CD4-positive, alpha-beta T cell treated with Interleukin-17A for 4 hours (primary cell): Measurements from ENCODE around the gene IQCB1.
"Not testable (repeated sequence)": the region's sequence is repeated elsewhere in the genome, so short reads cannot be mapped to it uniquely, and the experiment has no call there.

Experiments
- DNase-seq: peaks from one replicate; pipeline ENCODE4 v3.0.0-alpha.2; 2020; ENCODE audit warnings: mixed read lengths

The IQCB1 gene

DNA sequence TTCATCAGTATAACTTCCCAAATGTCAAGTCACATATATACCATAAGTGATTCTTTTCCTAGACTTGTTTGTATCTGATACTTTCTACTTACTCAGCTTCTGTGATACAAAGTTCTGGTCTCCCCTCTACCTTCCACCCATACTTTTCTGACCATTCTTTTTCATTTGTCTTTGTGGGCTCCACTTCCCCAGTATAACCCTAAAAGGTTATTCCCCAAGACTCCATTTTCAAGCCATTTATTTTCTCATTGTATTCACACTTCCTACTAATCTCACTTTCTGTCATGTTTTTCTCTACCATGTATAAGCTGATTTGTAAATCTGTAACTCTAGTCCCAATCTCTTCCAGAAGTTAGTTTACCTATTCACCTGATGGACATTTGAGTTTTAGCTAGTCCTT lies 34.0 kb downstream of the IQCB1 start:
- DNase-seq, result no peak

DNA sequence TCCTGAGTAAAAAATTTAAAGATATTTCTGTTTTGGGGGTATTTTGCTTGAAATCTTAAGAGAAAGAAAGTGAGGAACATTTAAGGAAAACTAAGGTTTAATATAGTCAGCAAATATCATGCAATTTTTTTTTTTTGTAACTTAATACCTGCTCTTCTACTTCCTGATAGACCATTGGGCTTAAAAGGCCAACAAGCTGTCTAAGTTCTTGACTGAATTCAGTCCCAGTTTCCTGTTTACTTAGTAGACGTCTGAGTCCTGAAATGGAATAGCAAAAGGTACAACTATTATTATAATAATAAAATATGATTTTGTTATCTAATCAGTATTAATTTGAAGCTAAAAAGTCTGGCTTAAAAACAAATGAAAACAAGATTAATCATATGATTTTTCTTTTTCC lies 37.9 kb downstream of the IQCB1 start:
- DNase-seq, result no peak

DNA sequence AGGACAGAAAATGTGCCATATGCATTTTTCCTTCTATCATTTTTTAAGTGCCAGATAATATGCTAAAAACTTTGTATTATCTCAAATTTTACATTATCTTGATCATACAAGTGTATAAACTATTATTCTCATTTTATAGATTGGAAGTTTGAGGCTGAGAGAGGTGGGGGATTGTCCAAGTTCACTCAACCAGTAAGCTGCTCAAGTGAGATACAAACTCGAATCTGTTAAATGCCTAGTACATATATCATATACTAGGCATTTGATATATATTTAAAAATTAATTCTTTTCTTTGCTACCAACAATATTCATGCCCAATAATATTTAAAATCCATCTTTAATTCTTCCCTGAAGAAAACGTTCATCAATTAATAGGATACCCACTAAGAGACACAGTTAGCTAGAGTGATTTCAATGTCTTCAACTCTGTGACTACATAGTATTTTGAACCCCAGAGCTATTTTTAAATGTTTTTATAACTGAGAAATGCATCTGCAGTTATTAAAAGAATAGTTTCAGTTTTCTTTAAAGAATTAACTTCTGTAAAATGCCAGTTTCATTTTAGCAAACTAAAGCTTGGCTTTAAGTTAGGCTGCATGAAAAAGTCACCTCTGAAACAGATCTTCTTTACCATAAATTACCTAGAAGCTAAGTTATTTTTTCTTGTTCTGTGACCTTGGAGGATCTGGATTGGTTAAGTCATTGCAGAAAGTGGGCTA lies 40.4 kb downstream of the IQCB1 start:
- no peak for DNase-seq

DNA sequence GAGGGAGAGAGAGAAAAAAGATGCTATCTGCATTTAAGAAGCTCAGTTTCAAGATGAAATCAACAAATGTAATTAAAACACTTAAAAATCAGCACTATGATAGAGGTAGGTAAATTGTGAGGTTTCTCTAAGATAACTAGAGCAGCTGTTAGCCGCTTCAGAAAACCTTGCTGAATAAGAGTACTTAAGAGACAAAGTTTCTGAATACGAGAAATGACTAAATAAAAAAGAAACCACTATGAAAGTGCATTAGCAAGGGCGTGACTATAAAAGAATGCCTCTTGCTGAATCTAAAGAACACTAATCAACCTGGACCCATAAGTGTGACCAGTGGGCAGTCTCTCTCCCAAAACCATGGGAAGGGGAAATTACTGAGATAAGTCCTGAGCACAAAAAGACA lies 41.8 kb downstream of the IQCB1 start:
- DNase-seq, result no peak

DNA sequence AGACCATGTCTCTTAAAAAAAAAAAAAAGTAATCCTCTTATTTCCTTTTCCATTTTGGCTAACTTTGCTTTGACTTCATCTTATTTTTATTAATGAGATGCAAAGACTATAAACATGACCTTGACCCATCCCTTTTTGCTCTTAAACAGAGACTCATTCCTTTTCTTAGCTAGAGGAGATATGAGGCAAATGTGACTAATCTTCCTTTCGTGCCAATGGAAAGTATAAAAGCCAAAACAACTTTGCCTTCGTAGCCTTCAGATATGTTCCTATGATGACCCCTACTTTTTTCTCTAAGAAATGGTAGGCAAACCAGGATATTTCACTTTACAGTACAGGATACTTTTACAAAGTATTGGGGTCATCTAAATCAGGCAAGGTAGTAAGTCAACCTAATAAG lies 48.4 kb downstream of the IQCB1 start:
- DNase-seq, result no peak

DNA sequence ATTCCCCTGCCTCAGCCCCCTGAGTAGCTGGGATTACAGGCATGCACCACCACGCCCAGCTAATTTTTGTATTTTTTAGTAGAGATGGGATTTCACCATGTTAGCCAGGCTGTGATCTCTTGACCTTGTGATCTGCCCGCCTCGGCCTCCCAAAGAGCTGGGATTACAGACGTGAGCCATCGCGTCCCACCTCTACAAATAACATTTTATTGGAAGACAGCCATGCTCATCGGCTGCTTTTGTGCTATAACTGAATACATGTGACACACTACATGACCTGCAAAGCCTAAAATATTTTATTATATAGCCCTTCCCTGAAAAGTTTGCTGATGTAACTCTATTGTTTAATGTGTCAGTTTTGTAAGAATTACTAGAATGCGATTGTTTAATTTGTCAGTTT lies 52.1 kb downstream of the IQCB1 start:
- DNase-seq, result not testable (repeated sequence)

DNA sequence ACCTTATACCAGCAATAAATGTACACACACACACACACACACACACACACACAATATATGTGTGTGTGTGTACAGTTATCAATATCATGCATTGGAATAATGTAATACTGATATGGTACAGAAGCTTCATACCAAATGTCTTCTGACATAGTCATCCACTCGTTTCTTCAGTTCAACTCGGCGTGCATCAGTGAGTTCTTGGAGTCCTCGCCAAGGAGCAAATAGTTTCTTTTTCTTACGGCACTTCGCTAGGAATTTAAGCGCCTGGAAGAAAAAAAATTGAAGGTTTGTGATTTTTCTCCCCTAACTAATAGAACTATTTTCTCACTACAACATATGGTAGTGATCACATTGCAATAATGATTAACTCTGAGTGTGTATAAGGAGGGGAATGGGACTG lies 53.2 kb downstream of the IQCB1 start:
- no peak for DNase-seq

DNA sequence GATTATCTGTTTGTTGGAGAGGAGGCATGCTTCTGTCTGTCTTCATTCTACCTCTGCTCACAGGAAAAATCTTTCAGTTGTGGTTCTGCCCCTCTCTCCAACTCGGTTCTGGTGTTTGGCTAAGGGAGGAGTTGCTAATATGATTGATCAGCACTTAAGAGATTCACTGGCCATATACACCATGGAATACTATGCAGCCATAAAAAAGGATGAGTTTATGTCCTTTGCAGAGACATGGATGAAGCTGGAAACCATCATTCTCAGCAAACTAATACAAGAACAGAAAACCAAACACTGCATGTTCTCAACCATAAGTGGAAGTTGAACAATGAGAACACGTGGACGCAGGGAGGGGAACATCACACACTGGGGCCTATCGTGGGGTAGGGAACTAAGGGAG lies 59.8 kb downstream of the IQCB1 start:
- not testable (repeated sequence) for DNase-seq

DNA sequence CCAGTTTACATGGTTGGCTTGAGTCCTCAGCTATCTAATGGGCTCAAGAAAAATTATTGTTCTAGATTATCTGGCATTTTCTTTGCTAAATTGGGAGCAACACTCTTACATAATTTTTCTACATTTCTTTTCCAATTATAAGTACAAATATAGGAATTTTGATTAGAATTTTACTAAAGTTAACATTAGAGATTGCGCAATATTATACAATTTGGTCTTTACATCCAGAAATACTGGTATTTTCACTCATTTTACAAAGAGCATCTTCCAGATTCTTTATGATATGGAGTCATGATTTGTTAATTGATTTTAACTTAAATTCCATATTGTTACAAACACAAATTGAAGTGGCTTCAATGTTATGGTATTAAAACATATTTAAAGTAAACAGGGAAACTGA lies 65.6 kb downstream of the IQCB1 start:
- DNase-seq, result no peak

DNA sequence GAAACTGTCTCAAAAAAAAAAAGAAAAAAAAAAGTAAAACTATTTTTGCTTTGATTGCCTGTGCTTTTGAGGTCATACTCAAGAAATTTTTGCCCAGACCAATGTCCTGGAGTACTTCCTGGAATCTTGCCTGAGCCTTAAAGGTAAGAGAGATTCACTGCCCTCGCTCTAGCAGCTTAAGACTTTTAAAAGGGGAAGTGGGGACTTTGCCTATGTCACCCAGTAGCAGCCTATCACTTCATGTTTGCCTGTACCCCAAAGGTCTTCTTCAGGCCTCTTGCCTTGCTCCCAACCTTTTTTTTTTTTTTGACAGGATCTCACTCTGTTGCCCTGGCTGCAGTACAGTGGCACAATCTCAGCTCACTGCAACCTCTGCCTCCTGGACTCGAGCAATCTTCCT lies 66.4 kb downstream of the IQCB1 start:
- DNase-seq, result no peak

DNA sequence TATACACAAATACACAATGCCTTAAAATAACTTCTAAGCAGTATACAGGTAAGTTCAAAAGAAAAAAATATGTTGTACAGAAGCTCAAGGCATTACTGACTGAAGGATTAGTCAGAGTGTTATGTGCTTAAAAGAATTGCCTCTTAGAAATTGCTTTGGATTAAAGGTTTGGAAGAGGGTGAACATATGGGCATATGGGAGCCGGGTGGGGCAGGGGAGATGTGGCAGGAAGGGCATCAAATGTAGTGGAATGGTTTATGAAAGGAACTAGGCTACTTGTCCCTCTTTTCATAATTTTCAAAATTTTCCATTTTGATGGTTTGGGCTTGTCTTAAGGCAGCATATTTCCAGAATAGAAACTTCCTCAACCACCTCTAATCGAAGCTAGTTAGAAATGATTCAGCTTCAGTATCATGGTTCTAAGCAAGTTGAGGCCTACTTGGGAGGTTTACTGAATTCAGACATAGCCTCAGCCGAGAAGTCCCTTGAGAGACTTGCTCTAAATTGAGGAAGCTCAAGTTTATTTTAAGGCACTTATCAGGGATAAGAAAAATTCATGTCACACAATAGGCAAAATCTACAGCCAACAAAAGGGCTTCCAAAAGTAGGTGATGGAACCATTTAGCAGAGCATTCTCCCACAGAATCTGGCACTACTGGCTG lies 75.2 kb downstream of the IQCB1 start:
- no peak for DNase-seq

DNA sequence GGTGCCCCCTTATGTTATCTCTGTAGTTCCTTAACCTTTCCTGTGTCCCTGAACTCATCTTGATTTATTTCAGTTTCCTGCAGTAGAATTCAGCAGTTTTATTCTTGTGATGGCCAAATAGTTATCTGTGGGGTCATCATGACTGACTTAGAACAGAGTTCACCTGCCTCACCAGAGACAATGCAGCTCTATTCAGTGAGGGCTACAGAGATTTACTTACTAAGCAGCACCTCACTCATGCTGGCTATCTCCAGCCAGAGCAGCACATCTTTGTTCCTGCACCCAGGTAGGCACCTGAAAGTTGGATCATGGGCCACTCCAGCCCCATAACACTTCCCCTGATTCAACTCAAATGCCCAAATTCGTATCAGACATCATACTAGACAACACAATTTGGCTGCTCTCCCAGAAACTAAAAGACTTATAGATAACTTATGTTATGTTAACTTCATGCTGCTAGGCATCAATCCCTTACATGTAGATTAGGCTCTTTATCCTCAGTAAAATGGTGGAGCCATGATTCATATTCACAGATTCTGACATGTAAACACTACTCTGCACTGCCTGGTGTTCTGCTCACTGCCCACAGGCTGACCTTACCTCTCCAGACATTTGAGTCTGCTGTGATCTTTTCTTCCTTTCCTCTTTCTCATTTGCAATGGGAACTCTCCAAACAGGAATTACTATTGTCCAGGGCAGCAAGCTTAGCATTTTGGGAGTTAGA lies 76.0 kb downstream of the IQCB1 start:
- DNase-seq, result no peak

DNA sequence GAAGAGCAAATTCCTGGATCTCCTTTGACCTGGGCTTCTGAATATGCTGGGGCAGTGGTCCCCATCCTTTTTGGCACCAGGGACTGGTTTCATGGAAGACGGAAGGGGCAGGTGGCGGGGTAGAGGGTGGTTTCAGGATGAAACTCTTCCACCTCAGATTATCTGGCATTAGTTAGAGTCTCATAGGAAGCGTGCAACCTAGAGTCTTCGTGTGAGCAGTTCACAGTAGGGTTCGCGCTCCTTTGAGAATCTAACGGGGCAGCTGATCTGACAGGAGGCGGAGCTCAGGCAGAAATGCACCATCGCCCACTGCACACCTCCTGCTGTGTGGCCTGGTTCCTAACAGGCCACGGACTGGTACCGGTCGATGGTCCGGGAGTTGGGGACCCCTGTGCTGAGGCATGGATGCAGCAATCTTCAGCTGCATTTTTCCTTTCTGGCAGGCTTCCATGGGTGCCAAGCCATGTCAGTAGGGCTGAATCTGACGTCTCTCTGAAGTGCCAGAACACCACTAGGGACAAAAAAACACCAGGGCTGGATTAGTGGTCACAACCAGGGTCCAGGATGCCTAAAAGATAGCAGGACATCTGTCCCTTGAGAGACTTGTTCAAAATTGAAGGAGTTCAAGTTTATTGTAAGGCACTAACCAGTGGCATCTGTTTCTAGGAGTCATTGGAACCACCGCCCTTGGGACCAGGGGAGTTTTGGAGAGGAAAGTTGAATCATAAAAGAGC lies 76.9 kb downstream of the IQCB1 start:
- DNase-seq, result no peak

DNA sequence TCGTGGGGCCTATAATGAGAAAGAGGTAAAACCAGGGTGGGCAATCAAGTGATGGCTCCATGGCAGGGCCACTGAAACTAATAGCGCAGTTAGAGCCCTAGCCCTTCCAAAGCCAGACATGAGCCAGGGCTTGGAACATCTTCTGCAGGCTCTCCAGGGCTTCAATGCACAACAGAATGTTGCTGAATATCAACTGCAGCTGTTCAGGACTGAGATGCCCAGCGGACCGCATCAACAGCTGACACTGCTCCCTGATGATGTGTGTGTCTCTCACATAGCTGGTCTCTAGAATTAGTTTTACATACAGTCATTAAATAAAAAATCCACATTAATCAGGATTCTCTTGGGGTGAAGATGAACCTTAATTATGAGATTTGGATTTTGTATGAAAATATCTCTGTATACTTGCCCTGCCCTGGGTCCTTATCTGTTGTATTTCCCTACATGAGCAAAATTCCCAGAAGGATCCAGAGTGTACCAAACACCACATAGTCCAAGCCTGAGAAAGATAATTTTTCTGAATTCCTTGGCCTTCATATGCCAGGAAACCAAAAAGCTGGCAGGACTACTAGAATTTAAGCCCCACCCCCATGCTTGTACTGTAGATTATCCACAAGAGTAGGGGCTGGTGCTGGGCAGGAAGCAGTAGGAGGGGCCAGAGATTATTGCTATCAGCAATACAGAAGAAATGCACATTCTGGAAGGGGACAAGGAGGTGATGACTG lies 77.6 kb downstream of the IQCB1 start:
- DNase-seq, result no peak

DNA sequence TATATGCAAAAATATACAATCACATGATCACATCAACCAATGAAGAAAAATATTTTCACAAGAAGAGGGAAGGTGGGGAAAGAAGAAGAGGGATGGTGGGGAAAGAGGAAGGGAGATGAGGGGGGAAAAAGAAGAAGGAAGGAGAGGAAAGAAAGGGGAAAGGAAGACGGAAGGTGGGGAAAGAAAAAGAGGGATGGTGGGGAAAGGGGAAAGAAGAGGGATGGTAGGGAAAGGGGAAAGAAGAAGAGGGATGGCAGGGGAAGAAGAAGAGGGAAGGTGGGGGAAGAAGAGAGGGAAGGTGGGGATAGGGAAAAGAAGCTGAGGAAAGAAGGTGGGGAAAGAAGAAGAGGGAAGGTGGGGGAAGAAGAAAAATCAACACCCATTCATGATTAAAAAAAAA lies 82.1 kb downstream of the IQCB1 start:
- no peak for DNase-seq

DNA sequence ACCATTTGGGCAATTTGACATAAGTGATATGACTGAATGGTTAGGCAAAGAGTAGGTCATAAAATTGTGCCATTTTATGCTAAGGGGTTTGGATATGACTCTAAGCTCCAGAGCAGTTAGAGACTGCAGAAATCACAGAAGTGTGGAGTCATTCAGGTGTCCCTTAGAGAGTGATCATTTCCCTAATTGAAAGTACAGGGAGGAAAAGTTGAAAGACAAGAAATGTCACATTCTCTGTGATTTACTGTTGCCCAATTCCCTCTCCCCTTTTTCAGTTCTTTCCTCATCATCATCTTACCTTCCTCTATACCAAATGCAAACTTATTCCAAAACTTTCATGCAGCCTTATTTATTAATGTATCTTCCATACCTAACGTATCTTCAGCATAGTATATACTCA lies 82.6 kb downstream of the IQCB1 start:
- no peak for DNase-seq

DNA sequence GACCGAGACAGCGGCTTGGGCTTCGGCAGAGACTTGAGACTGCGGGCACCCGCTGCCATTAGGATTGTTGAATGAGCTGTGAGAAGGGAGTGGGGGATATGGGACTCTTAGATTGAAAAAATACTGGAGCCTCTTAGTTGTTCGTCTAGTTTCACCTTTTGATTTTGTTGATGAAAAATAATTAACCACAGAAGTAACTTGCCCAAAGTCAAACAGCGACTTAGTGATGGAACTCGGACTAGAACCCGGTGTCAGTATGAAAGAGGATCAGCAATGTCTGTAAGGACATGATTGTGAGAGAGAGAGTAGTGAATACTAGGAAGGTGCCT lies 84.8 kb downstream of the IQCB1 start:
- no peak for DNase-seq

DNA sequence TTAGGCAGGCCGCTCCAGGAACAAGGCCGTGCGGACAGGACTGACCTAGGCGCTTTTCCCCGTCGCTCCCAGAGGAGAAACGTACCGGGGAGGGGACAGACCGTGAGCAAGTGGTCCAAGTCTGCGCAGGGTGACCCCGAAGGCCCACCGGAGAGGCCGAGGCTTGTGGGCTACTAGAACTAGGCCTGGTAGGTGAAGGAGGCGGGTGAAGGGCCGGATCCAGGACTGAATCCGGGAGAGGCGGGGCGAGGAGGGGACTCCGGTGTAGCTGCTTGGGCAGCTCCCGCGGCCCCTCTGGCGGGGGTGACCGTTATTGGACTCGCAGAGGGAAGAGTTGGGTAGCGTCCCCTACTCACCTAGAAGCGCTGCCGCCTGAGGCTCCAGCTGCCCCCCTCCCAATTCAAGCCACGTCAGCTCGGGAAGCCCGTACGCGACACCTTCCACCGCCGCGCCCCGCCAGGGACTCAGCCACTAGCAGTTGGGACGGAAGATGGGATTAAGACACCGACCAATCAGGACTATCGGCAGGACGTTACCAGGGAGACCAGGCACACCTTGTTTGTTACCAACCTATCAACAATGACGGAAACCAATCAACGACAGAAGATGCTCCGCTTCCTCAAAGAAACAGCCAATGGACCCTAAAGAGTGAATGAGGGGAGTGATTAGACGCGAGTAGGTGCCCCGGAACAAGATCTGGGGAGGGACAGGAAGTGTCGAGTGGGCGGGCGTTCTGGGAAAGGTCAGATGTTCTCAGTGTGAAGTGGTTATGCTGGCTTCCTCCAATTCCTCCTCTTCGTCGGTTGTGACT lies 85.4 kb downstream of the IQCB1 start, which contains the start of gene GOLGB1:
GOLGB1 (minus strand) TSS at position 466 of the 811 bp plus-strand sequence. CDS start 18,770 bp downstream, outside the sequence.
- DNase-seq, result peak; percentile 91

DNA sequence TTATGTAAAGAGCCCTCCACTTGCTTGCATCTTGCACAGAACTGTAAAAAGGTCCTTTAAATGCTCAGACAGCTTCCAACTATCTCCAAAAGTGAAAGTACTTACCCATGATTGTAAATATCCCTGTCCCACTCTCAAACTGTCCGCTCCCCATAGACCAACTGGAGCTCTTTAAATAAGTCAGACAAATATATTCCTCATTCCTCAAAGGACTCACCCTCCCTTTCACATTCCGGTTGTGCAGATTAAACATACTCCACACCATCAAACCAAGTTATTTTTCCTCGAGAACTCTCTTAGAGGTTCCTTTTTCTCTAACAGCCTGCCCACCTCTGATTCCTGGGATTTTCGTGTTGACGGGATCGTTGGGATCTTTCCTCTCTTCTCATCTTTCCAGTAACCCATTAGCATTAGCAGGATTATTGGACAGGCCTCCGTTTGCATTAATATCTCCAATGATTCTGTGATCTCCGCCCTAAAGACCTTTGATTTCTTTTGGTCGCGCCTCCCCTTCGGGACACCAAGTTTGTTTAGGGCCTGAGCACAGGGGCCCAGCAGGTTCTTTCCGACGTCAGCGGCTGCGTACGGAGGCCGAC lies 86.1 kb downstream of the IQCB1 start:
- DNase-seq, result no peak

DNA sequence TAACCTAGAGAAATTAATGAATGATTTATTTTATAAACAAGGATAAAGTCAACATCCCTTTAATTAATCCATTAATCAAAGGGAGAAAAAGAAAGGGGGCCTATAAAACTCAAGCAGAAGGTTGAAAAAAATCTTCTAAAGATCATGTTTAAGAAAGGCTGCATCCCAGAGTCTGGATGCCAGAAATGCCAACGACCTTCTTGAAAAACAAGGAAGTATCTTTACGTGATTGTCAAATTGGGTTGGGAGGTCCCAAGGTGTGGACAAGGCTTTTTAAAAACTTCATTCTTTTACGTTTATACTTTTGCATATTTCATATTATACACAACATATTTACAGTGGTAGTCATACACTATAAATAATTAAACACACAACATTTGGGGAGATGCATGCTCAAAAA lies 86.9 kb downstream of the IQCB1 start:
- no peak for DNase-seq

DNA sequence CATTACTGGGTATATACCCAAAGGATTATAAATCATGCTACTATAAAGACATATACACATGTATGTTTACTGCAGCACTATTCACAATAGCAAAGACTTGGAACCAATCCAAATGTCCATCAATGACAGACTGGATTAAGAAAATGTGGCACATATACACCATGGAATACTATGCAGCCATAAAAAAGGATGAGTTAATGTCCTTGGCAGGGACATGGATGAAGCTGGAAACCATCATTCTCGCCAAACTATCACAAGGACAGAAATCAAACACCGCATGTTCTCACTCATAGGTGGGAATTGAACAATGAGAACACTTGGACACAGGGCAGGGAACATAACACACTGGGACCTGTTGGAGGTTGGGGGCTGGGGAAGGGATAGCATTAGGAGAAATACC lies 91.8 kb downstream of the IQCB1 start:
- not testable (repeated sequence) for DNase-seq
